GM12892 (cell line): Measurements from ENCODE around the gene MIP.

Source experiments
- POLR2A ChIP-seq: IDR thresholded peaks from 2 replicates; pipeline ENCODE4 v1.6.1; 2011; ENCODE audit warnings: low read depth, low read length, control low read depth
- POLR2AphosphoS5 ChIP-seq: IDR thresholded peaks from 2 replicates; pipeline ENCODE4 v1.6.1; 2011; ENCODE audit warnings: low read depth, low read length, control low read depth

- TF ChIP-seq POLR2A = no peak
- TF ChIP-seq POLR2AphosphoS5 = no peak
Measured at GRCh38 chr12:56454557-56454956, at the start of gene MIP.
